HG03565 (cell line): ENCODE measurements around the gene IQSEC1.

Source experiments
- ATAC-seq: cut with Tn5 transposase; IDR thresholded peaks from one replicate; pipeline ENCODE4 v1.9.1; 2021; ENCODE audit warnings: mild to moderate bottlenecking, moderate library complexity; ENCODE audit not compliant: unreplicated experiment

IQSEC1 gene

GRCh38 chr3:13006216-13006990 lies 66.8 kb downstream of the IQSEC1 start:
- no peak for ATAC-seq

GRCh38 chr3:13005301-13005700 lies 67.9 kb downstream of the IQSEC1 start:
- no peak for ATAC-seq

GRCh38 chr3:13004376-13004775 lies 68.9 kb downstream of the IQSEC1 start:
- no peak for ATAC-seq

- ATAC-seq, result no peak
Observed at GRCh38 chr3:13003608-13004007, 69.6 kb downstream of the IQSEC1 start.

GRCh38 chr3:13002398-13003124 lies 70.7 kb downstream of the IQSEC1 start:
- ATAC-seq, result peak; percentile 78

GRCh38 chr3:12999147-13000140 lies 73.8 kb downstream of the IQSEC1 start:
- no peak for ATAC-seq

- no peak for ATAC-seq
Observed at GRCh38 chr3:12998648-12999047, 74.6 kb downstream of the IQSEC1 start.

GRCh38 chr3:12997387-12997786 lies 75.8 kb downstream of the IQSEC1 start:
- no peak for ATAC-seq

- no peak for ATAC-seq
Observed at GRCh38 chr3:12996181-12996506, 77.1 kb downstream of the IQSEC1 start.

GRCh38 chr3:12995389-12996180 lies 77.6 kb downstream of the IQSEC1 start:
- no peak for ATAC-seq

GRCh38 chr3:12994607-12995388 lies 78.4 kb downstream of the IQSEC1 start:
- ATAC-seq, result peak; percentile 56

- no peak for ATAC-seq
Observed at GRCh38 chr3:12994357-12994606, 78.9 kb downstream of the IQSEC1 start.

GRCh38 chr3:12993517-12994356 lies 79.5 kb downstream of the IQSEC1 start:
- no peak for ATAC-seq

GRCh38 chr3:12992629-12993516 lies 80.4 kb downstream of the IQSEC1 start:
- ATAC-seq, result no peak

- no peak for ATAC-seq
Observed at GRCh38 chr3:12991861-12992281, 81.4 kb downstream of the IQSEC1 start.

GRCh38 chr3:12991481-12991837 lies 81.8 kb downstream of the IQSEC1 start:
- ATAC-seq, result no peak

- ATAC-seq, result no peak
Observed at GRCh38 chr3:12990781-12991480, 82.3 kb downstream of the IQSEC1 start.

GRCh38 chr3:12990306-12990705 lies 82.9 kb downstream of the IQSEC1 start:
- ATAC-seq, result no peak
